GM12878 (cell line): ENCODE measurements around the gene CD86.

Experiments used
- ATF3 ChIP-seq: IDR thresholded peaks from 2 replicates; pipeline ENCODE4 v1.6.1; 2011; ENCODE audit warnings: low read depth, mild to moderate bottlenecking, low read length, moderate library complexity, borderline replicate concordance; ENCODE audit errors: extremely low read depth
- CEBPB ChIP-seq, 2 experiments: fragments of 150-350 bp in 1 of 2; IDR thresholded peaks; 2 replicates each; pipeline ENCODE4 v1.6.1; 2012 to 2014; ENCODE audit warnings: low read depth in 2 of 2, low read length in 2 of 2, borderline replicate concordance in 1 of 2, inconsistent platforms in 1 of 2
- CHD1 ChIP-seq: IDR thresholded peaks from 2 replicates; pipeline ENCODE4 v1.6.1; 2012; ENCODE audit warnings: low read depth, low read length, improper control_type of control experiment
- CTCF ChIP-seq, 3 experiments: IDR thresholded peaks in 2 of 3; conservative IDR thresholded peaks in 1 of 3; 2 replicates each; pipeline ENCODE4 v1.5.1; 2011; ENCODE audit warnings: low read depth in 3 of 3, low read length in 3 of 3, mild to moderate bottlenecking in 3 of 3, control low read depth in 2 of 3, moderate library complexity in 2 of 3, inconsistent platforms in 1 of 3, mixed read lengths in 1 of 3; ENCODE audit not compliant: control insufficient read depth in 2 of 3, insufficient read depth in 1 of 3; ENCODE audit errors: extremely low read depth in 1 of 3
- POLR2A ChIP-seq: IDR thresholded peaks from 2 replicates; pipeline ENCODE4 v1.6.1; 2011; ENCODE audit warnings: low read depth, mild to moderate bottlenecking, low read length
- STAT3 ChIP-seq: IDR thresholded peaks from 2 replicates; pipeline ENCODE4 v1.6.1; 2011; ENCODE audit warnings: low read depth, low read length, improper control_type of control experiment
- YY1 ChIP-seq: IDR thresholded peaks from 2 replicates; pipeline ENCODE4 v1.6.1; 2011; ENCODE audit warnings: low read depth, mild to moderate bottlenecking, low read length
- ZZZ3 ChIP-seq: IDR thresholded peaks from 2 replicates; pipeline ENCODE4 v1.6.1; 2011; ENCODE audit warnings: low read depth; ENCODE audit not compliant: control insufficient read depth, insufficient read length

GRCh38 chr3:122067214-122067550 is 12.0 kb downstream of the CD86 start:
- TF ChIP-seq CTCF (IDR thresholded peaks at IDR 0.05 in 2 of 3, conservative IDR thresholded peaks at IDR 0.05 in 1 of 3; ENCODE audit: control insufficient read depth in 2 of 3, extremely low read depth in 1 of 3, insufficient read depth in 1 of 3, low read depth in 3 of 3, low read length in 3 of 3): no peak
- no peak for TF ChIP-seq CEBPB (IDR thresholded peaks at IDR 0.05; ENCODE audit: borderline replicate concordance in 1 of 2, low read depth in 2 of 2, low read length in 2 of 2)
- TF ChIP-seq YY1: no peak
- no peak for TF ChIP-seq STAT3
- TF ChIP-seq CHD1: no peak
- TF ChIP-seq POLR2A: no peak
- TF ChIP-seq ATF3: no peak
- TF ChIP-seq ZZZ3: no peak
